IMR-90 (cell line): ENCODE measurements around the gene DYSF. TPM values are rescaled to one million over a fixed set of nuclear protein-coding genes. Genes with fewer than 3 reads are reported as not detected.

Experiments used
- ATAC-seq: fragments of 200-7000 bp; cut with Tn5 transposase; 2 replicates; pipeline ENCODE4 v1.9.1; 2020; ENCODE audit warnings: low read depth, mild to moderate bottlenecking, moderate library complexity
- BruUV-seq: library from RNA; stranded (reverse); fragments of 400-500 nt; replicated peaks from 2 replicates; lab custom pipeline; 2021; lab: Mats Ljungman, UMichigan
- CTCF ChIA-PET: fragments of 300-600 bp; formaldehyde crosslinking; extraction: SDS; loops from one replicate; lab custom pipeline; 2021; ENCODE audit warnings: antibody characterized with exemption; lab: Yijun Ruan, JAX
- POLR2A ChIA-PET: fragments of 300-600 bp; sonication (Branson Sonifier 250); formaldehyde crosslinking; loops from one replicate; lab custom pipeline; 2022; ENCODE audit warnings: antibody characterized with exemption; ENCODE audit not compliant: unreplicated experiment; lab: Charles Lee
- DNase-seq: peaks from one replicate; pipeline ENCODE4 v3.0.0; 2013
- H2AFZ ChIP-seq: replicated peaks from 2 replicates; pipeline ENCODE3; 2013; ENCODE audit warnings: low read length, mild to moderate bottlenecking; ENCODE audit not compliant: poor library complexity
- H2AK5ac ChIP-seq: 2 replicates; pipeline ENCODE4 v1.6.1; 2013; ENCODE audit warnings: low read depth, low read length, inconsistent platforms
- H2AK9ac ChIP-seq: replicated peaks from 2 replicates; pipeline ENCODE3; 2013; ENCODE audit warnings: mild to moderate bottlenecking, low read depth, low read length, moderate library complexity; ENCODE audit not compliant: poor library complexity
- H2BK120ac ChIP-seq: 2 replicates; pipeline ENCODE4 v1.6.1; 2013; ENCODE audit warnings: low read depth, low read length, inconsistent platforms
- H2BK15ac ChIP-seq: 3 replicates; pipeline ENCODE4 v1.6.1; 2013; ENCODE audit warnings: low read depth, low read length, inconsistent platforms
- H2BK20ac ChIP-seq: 2 replicates; pipeline ENCODE4 v1.6.1; 2013; ENCODE audit warnings: low read depth, mild to moderate bottlenecking, inconsistent platforms, low read length, moderate library complexity
- H2BK5ac ChIP-seq: 2 replicates; pipeline ENCODE4 v1.6.1; 2013; ENCODE audit warnings: mild to moderate bottlenecking, low read depth, low read length, inconsistent platforms; ENCODE audit not compliant: poor library complexity, severe bottlenecking
- H3K14ac ChIP-seq: replicated peaks from 2 replicates; pipeline ENCODE4 v1.6.1; 2013; ENCODE audit warnings: low read depth, low read length, inconsistent platforms
- H3K18ac ChIP-seq: 2 replicates; pipeline ENCODE4 v1.6.1; 2013; ENCODE audit warnings: low read depth, low read length, control low read depth
- H3K23ac ChIP-seq: 2 replicates; pipeline ENCODE4 v1.6.1; 2013; ENCODE audit warnings: low read depth, low read length, inconsistent platforms
- H3K27ac ChIP-seq: 2 replicates; pipeline ENCODE4 v1.5.1; 2013; ENCODE audit warnings: mild to moderate bottlenecking, control low read depth, low read length; ENCODE audit not compliant: insufficient read depth
- H3K27me3 ChIP-seq: 2 replicates; pipeline ENCODE4 v1.6.1; 2013; ENCODE audit warnings: low read length; ENCODE audit not compliant: control insufficient read depth, insufficient read depth
- H3K36me3 ChIP-seq: 2 replicates; pipeline ENCODE4 v1.6.1; 2013; ENCODE audit warnings: low read length, mixed read lengths; ENCODE audit not compliant: control insufficient read depth, insufficient read depth
- H3K4ac ChIP-seq: 2 replicates; pipeline ENCODE4 v1.6.1; 2013; ENCODE audit warnings: low read depth, low read length, inconsistent platforms
- H3K4me1 ChIP-seq: 2 replicates; pipeline ENCODE4 v1.6.1; 2013; ENCODE audit warnings: low read length, mixed read lengths; ENCODE audit not compliant: control insufficient read depth, insufficient read depth
- H3K4me2 ChIP-seq: 2 replicates; pipeline ENCODE4 v1.6.1; 2013; ENCODE audit warnings: low read depth, mild to moderate bottlenecking, control low read depth, low read length, moderate library complexity
- H3K4me3 ChIP-seq: 2 replicates; pipeline ENCODE4 v1.5.1; 2013; ENCODE audit warnings: low read depth, mild to moderate bottlenecking, control low read depth, low read length, moderate library complexity; ENCODE audit not compliant: insufficient read depth
- H3K56ac ChIP-seq: 2 replicates; pipeline ENCODE4 v1.6.1; 2013; ENCODE audit warnings: low read length, inconsistent platforms; ENCODE audit not compliant: insufficient read depth; ENCODE audit errors: extremely low read depth
- H3K79me1 ChIP-seq, 2 experiments: 2 replicates each; pipeline ENCODE4 v1.6.1; 2013; ENCODE audit warnings: low read length in 2 of 2, inconsistent platforms in 1 of 2, low read depth in 1 of 2
- H3K9ac ChIP-seq: 2 replicates; pipeline ENCODE4 v1.6.1; 2013; ENCODE audit warnings: low read depth, low read length, control low read depth
- H3K9me1 ChIP-seq: 2 replicates; pipeline ENCODE4 v1.6.1; 2013; ENCODE audit warnings: low read length, inconsistent platforms; ENCODE audit not compliant: insufficient read depth
- H3K9me3 ChIP-seq: 2 replicates; pipeline ENCODE4 v1.6.1; 2013; ENCODE audit warnings: low read length; ENCODE audit not compliant: control insufficient read depth, insufficient read depth
- H4K20me1 ChIP-seq: 2 replicates; pipeline ENCODE4 v1.6.1; 2013; ENCODE audit warnings: low read length, inconsistent platforms; ENCODE audit not compliant: insufficient read depth
- H4K5ac ChIP-seq: 2 replicates; pipeline ENCODE4 v1.6.1; 2013; ENCODE audit warnings: mild to moderate bottlenecking, low read depth, low read length, control low read depth
- H4K8ac ChIP-seq, 2 experiments: 2 replicates each; pipeline ENCODE4 v1.6.1; 2013; ENCODE audit warnings: low read depth in 2 of 2, low read length in 2 of 2, control low read depth in 1 of 2, inconsistent platforms in 1 of 2
- H4K91ac ChIP-seq: 2 replicates; pipeline ENCODE4 v1.6.1; 2013; ENCODE audit warnings: low read depth, low read length, inconsistent platforms; ENCODE audit not compliant: insufficient read depth
- CEBPB ChIP-seq: IDR thresholded peaks from 2 replicates; pipeline ENCODE4 v1.6.1; 2012; ENCODE audit warnings: low read depth, low read length, improper control_type of control experiment
- CHD1 ChIP-seq: IDR thresholded peaks from 2 replicates; pipeline ENCODE4 v1.6.1; 2012; ENCODE audit warnings: low read depth, low read length, improper control_type of control experiment
- CTCF ChIP-seq: conservative IDR thresholded peaks from 2 replicates; pipeline ENCODE4 v1.5.1; 2012; ENCODE audit warnings: mild to moderate bottlenecking, low read depth, low read length, improper control_type of control experiment
- MAFK ChIP-seq: IDR thresholded peaks from 2 replicates; pipeline ENCODE4 v1.6.1; 2012; ENCODE audit warnings: low read depth, low read length, improper control_type of control experiment
- NFE2L2 ChIP-seq: fragments of 150-350 bp; IDR thresholded peaks from 2 replicates; pipeline ENCODE4 v1.6.1; 2016; ENCODE audit warnings: low read depth, mild to moderate bottlenecking, low read length
- POLR2A ChIP-seq: IDR thresholded peaks from 2 replicates; pipeline ENCODE4 v1.6.1; 2012; ENCODE audit warnings: mild to moderate bottlenecking, low read depth, low read length
- RAD21 ChIP-seq: IDR thresholded peaks from 2 replicates; pipeline ENCODE4 v1.6.1; 2012; ENCODE audit warnings: low read length, improper control_type of control experiment
- RCOR1 ChIP-seq: IDR thresholded peaks from 2 replicates; pipeline ENCODE4 v1.6.1; 2012; ENCODE audit warnings: mild to moderate bottlenecking, low read length, improper control_type of control experiment; ENCODE audit not compliant: insufficient replicate concordance
- USF2 ChIP-seq: fragments of 150-350 bp; IDR thresholded peaks from 2 replicates; pipeline ENCODE4 v1.6.1; 2017; ENCODE audit warnings: mild to moderate bottlenecking, antibody characterized with exemption, low read length, low read depth
- WGBS, 2 experiments: methylation state at CpG; one replicate each; pipeline versions ENCODE4 v1.1.5 to v1.1.7; 2013; ENCODE audit warnings: missing lambda C conversion rate in 2 of 2; ENCODE audit not compliant: insufficient read length in 1 of 2; ENCODE audit errors: extremely low coverage in 2 of 2; 5-methylcytosine and 5-hydroxymethylcytosine counted together
- dilution Hi-C: fragments of 300-500 bp; cut with HindIII; formaldehyde crosslinking; loops from one replicate; pipeline ENCODE4 v1.14.3; 2018; ENCODE audit warnings: low sequenced_read_pairs; ENCODE audit not compliant: unreplicated experiment
- in situ Hi-C: fragments of 300-500 bp; cut with MboI; formaldehyde crosslinking; loops from 3 replicates; pipeline ENCODE4 v1.14.3; 2019; ENCODE audit warnings: low sequenced_read_pairs, inconsistent platforms, mixed read lengths
- intact Hi-C: fragments of 100-400 bp; cut with micrococcal nuclease; formaldehyde crosslinking; loops from 2 replicates; pipeline ENCODE4 v1.10.0; 2022
- polyA plus RNA-seq, 3 experiments: library from polyadenylated mRNA; depleted of rRNA; stranded (reverse); fragments of >200 nt; gene quantifications; 2 replicates each; pipeline ENCODE4 v1.2.3, GENCODE V29; 2012; ENCODE audit warnings: low replicate concordance in 1 of 3
- total RNA-seq: library from RNA; depleted of rRNA; stranded (reverse); fragments of >200 nt; gene quantifications from 2 replicates; pipeline ENCODE4 v1.2.3, GENCODE V29; 2012
- TF ChIP-seq, protein P1 (sequence below): fragments of 150-350 bp; IDR thresholded peaks from 2 replicates; pipeline ENCODE4 v1.6.1; 2016; ENCODE audit warnings: low read depth, mild to moderate bottlenecking, low read length, moderate library complexity, borderline replicate concordance

DYSF gene
- total and polyA plus RNA-seq, 2 of the 4 experiments (the other 2 are of a cell fraction), result 0.09 to 0.18 TPM

DNA sequence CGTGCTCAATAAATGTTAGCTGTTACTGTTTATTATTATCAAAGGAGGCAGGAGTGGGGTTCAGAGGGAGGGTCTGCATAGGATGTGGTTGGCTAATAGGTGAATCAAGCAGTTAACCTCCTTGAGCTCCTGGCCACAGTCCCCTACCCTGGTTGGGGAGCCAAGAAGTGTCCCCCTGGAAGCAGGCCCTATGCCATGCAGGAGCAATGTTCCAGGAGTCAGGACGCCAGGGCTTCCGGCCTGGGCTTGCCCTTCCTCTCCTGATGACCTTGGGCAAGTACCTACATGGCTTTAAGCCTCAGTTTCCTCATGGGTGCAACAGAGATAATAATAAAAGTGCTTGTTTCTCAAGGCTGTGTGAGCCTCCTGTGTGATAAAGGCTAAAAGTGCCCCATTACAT is 84.9 kb downstream of the DYSF start:
- no peak overlapping the region for H2BK5ac ChIP-seq
- CTCF ChIA-PET, result no interaction called here
- no peak overlapping the region for H3K27ac ChIP-seq
- H3K4ac ChIP-seq, result no peak overlapping the region
- H4K5ac ChIP-seq, result no peak overlapping the region
- H2BK120ac ChIP-seq, result no peak overlapping the region
- dilution Hi-C loops (no loop called here), intact Hi-C loops (no loop called here), in situ Hi-C loops (loop anchor here (25.0 kb wide), 3 partner anchors 1049 to 1349 kb away; partner anchors contain the start of gene SPR)
- no peak overlapping the region for H2AK9ac ChIP-seq
- no peaks in the 10 kb centered on the region for H3K9me3 ChIP-seq
- no peak overlapping the region for H3K14ac ChIP-seq
- H3K27me3 ChIP-seq, result peaks cover 15% of the 10 kb centered on the region
- H3K18ac ChIP-seq, result no peak overlapping the region
- no peaks in the 10 kb centered on the region for H4K20me1 ChIP-seq
- H3K4me1 ChIP-seq, result no peaks in the 10 kb centered on the region
- H3K36me3 ChIP-seq, result no peaks in the 10 kb centered on the region
- no peak overlapping the region for H3K23ac ChIP-seq
- no peak overlapping the region for H2AFZ ChIP-seq
- no peak overlapping the region for H4K8ac ChIP-seq
- no peak overlapping the region for H4K91ac ChIP-seq
- no peak for DNase-seq
- no peak overlapping the region for H3K56ac ChIP-seq
- no peak overlapping the region for H3K9ac ChIP-seq
- no peak for ATAC-seq
- no peak overlapping the region for H2AK5ac ChIP-seq
- no peak overlapping the region for H2BK20ac ChIP-seq
- no peaks in the 10 kb centered on the region for H3K79me1 ChIP-seq
- no peak overlapping the region for H3K4me3 ChIP-seq
- WGBS, 2 experiments, result no CpG with 5 or more reads among the region's 3 CpGs
- H3K9me1 ChIP-seq, result no peaks in the 10 kb centered on the region
- no peak overlapping the region for H2BK15ac ChIP-seq
- POLR2A ChIA-PET, result no interaction called here
- H3K4me2 ChIP-seq, result no peak overlapping the region
- TF ChIP-seq USF2, result no peak
- TF ChIP-seq POLR2A, result no peak
- no peak for TF ChIP-seq CHD1
- no peak for TF ChIP-seq RCOR1
- no peak for TF ChIP-seq CEBPB
- TF ChIP-seq RAD21, result no peak
- no peak for TF ChIP-seq CTCF
- TF ChIP-seq, protein P1, sequence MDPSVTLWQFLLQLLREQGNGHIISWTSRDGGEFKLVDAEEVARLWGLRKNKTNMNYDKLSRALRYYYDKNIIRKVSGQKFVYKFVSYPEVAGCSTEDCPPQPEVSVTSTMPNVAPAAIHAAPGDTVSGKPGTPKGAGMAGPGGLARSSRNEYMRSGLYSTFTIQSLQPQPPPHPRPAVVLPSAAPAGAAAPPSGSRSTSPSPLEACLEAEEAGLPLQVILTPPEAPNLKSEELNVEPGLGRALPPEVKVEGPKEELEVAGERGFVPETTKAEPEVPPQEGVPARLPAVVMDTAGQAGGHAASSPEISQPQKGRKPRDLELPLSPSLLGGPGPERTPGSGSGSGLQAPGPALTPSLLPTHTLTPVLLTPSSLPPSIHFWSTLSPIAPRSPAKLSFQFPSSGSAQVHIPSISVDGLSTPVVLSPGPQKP, result no peak
- TF ChIP-seq MAFK, result no peak
- TF ChIP-seq NFE2L2, result no peak
- no TSS peak for BruUV-seq
